ENCODE results near the gene COG5.
A peak's percentile ranks its signal among the peaks of the same experiment; 100 is the strongest.

The COG5 gene

DNA sequence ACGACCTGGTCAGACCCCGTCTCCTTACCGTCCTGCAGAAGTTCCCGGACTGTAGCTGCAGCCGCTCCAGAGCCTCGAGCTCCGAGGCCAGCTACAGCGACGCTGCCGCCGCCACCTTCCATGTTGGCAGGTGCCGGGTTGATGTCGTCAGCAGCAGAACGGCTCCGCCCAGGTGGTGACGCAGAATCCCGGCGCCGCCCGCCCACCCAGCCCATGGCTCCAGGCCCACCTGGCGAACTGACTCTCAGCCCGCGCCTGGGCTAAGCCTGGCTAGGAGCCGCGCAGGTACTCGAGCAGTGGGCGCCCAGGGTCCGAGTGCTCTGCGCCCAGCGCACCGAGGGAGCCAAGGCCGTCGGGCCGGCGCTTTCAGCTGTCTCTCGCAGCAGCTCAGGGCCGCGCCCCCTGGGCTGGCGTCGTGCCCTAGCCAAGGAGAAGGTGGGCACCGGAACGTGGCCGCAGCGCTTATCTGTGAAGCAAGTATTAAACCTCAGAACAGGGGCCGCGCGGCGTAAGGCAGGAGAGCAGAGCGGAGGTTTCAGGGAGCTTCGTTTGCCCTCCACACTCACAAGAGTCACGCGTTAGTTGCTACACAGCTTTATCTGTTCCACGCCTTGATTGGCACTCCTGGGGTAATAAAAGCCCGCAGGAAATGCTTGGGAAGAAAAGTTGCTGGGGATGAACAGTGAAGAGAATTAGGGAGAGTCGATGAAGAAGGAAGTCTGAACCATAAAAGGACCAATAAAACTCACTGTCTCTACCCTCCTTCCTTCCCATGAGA is at the start of gene COG5, which contains the start of gene DUS4L:
TSS of gene COG5 (minus strand) at position 146 of the 778 bp plus-strand sequence. CDS start at position 122, 24 bp downstream.
TSS of gene DUS4L (plus strand) at position 197 of the 778 bp plus-strand sequence. CDS start 3,100 bp downstream, outside the sequence.
- DNase-seq (ENCODE audit: low read depth in 2 of 3, low spot score in 1 of 3) = peak; percentile 67 to 83 (median 79)

GRCh38 chr7:107613439-107613838 is 49.7 kb upstream of the COG5 start:
- DNase-seq (ENCODE audit: low read depth in 2 of 3, low spot score in 1 of 3) = no peak

DNA sequence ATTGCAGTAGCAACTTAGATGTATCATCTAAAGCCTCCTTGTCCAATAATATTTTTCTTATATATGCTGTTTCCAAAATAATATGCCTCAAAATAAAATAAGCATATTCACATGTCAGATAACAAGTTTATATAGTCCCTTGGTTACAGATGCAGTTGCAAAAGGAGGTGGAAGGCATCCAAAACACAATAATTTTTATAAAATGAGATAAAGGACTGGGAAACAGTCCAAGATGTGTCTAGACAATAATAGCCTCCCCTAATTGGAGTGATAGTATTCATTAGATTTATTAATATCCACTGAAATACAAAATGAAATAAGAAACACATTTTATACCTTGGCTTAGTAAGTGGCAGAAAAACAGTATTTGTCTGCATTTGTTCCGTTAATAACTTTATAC is 46.6 kb upstream of the COG5 start:
- DNase-seq (ENCODE audit: low read depth in 2 of 3, low spot score in 1 of 3) = no peak

GRCh38 chr7:107609811-107610261 is 46.1 kb upstream of the COG5 start:
- DNase-seq (ENCODE audit: low read depth in 2 of 3, low spot score in 1 of 3) = no peak

DNA sequence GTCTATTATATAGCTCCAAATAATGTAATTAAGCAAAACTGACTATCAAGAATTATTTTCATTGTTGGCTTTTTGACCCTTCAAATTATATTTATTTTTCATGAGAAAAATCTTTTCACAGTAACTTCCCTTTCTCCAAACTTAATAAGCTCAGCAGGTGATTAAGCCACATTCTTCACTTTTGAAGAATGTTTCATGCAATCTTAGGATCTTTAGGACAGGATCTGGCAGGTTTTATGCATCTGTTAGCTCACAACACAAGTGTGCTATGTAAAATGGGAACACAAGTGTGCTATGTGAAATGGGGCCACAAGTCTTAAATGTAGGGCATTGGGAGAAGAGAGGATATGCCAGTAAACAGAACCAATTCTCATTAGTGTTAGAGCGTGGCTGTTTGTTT is 42.6 kb upstream of the COG5 start:
- no peak for DNase-seq (ENCODE audit: low read depth in 2 of 3, low spot score in 1 of 3)

DNA sequence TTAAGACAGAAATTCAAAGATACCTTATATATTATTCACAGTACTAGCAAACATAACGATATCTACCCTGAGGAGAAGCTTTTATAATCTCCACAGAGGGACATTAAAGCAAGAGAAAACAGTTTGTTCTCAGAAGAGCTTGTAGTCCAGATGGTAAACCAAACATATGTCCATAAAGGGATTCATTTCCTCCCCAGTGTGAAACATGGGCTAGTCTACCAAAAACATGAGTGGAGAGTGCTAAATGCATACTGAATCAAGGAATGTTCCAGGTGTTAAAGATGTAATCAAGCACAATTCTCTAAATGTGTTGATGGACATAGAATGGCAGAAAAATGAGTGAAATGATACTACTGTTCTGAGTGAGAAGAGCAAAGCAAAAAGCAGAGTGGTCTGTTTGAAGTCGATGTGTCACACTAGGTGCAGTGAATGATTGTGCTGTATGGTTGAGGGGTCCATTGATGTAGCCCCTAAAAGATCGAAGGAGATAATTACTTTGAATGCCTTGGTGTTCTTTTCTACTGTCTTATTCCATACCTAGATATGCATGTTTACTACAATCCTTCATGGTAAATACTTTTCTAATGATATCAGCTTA is 41.6 kb upstream of the COG5 start:
- DNase-seq (ENCODE audit: low read depth in 2 of 3, low spot score in 1 of 3) = no peak

DNA sequence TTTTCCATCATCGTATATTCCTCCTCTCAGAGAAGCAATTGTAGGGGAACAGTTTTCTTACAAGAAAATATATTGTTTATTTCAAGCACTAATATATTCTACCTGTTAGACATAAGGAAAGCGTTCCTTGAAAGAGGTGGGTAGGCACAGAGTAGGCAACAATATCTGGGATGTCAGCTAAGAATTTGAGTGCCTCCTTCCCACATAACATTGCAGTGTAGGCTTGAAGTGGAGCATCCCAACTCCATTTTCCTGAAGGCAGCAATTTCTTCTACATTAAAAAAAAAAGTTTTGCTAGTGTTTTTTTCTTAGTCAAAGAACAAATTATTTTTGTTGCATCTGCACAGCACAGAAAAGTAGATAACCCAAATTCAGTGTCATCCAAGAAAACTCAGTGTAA is 37.1 kb upstream of the COG5 start:
- DNase-seq (ENCODE audit: low read depth in 2 of 3, low spot score in 1 of 3) = no peak

DNA sequence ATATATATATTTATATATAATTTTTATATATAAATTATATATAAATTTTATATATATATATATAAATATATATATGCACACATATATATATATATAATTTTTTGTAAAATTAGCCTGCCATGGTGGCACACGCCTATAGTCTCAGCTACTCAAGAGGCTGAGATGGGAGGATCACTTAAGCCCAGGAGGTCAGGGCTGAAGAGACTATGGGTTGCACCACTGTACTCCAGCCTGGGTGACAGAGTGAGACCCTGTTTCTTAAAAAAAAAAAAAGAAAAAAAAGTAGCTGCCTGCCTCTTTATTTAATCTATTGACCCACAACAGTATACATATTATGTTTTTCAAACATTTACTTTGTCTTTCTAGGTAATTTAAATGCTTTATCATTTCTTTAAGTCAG is 35.5 kb upstream of the COG5 start:
- DNase-seq (ENCODE audit: low read depth in 2 of 3, low spot score in 1 of 3) = no peak

DNA sequence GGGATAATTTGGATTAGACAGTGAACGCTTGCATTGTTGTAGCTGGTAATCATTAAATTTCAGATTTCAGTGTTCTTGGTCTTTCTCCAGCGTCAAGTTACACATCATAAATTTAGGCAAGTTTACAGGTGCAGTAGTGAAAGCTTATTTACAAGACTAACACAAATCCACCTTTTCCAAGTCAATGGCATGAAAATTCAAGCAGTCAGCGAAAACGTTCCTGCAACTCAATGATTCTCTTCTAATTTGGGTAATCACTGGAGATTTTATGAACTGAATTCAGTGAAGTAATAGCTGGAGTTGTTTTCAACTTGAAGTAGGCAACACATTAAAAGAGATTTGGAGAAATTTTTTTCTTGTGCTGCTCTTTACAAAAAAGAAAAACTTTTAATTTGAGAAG is 34.2 kb upstream of the COG5 start:
- no peak for DNase-seq (ENCODE audit: low read depth in 2 of 3, low spot score in 1 of 3)

- no peak for DNase-seq (ENCODE audit: low read depth in 2 of 3, low spot score in 1 of 3)
Measured at GRCh38 chr7:107597582-107597916, 33.8 kb upstream of the COG5 start.

GRCh38 chr7:107596881-107597581 is 33.3 kb upstream of the COG5 start:
- no peak for DNase-seq (ENCODE audit: low read depth in 2 of 3, low spot score in 1 of 3)

GRCh38 chr7:107594961-107595737 is 31.4 kb upstream of the COG5 start:
- DNase-seq (ENCODE audit: low read depth in 2 of 3, low spot score in 1 of 3) = no peak

DNA sequence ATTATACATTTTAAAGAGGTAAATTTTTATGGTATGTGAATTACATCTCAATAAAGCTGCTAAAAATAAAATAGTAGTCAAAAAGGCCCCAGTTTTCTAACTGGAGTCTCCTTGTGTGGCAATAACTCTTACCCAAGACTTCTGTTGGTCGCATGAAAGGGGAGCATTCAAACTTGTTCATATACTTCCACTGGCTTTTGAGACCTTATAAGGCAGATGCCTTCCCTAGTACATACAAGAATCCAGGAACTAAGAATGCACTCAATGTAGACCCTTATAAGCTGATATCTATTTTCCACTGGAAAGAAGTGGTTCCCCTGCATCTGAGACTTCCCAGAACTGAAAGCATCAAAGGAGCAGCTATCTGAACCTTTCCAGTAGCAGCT is 29.3 kb upstream of the COG5 start:
- no peak for DNase-seq (ENCODE audit: low read depth in 2 of 3, low spot score in 1 of 3)

GRCh38 chr7:107592361-107593024 is 28.8 kb upstream of the COG5 start:
- DNase-seq (ENCODE audit: low read depth in 2 of 3, low spot score in 1 of 3) = no peak

DNA sequence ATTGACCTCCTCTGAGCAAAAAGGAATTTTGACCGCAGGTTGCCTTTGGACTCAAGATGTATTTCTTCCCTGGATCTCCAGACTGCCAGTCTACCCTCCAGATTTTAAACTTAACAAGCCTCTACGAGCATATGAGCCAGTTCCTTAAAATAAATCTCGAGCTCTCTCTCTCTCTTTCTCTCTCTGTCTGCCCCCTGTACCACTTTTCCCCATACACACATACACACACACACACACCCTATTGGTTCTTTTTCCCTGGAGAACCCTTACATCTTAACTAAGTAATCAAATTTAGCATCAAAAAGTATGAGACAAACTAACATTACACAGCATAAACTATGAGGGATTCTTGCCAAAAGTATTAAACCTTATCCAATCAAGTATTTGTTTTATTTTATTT is 27.7 kb upstream of the COG5 start:
- DNase-seq (ENCODE audit: low read depth in 2 of 3, low spot score in 1 of 3) = no peak

DNA sequence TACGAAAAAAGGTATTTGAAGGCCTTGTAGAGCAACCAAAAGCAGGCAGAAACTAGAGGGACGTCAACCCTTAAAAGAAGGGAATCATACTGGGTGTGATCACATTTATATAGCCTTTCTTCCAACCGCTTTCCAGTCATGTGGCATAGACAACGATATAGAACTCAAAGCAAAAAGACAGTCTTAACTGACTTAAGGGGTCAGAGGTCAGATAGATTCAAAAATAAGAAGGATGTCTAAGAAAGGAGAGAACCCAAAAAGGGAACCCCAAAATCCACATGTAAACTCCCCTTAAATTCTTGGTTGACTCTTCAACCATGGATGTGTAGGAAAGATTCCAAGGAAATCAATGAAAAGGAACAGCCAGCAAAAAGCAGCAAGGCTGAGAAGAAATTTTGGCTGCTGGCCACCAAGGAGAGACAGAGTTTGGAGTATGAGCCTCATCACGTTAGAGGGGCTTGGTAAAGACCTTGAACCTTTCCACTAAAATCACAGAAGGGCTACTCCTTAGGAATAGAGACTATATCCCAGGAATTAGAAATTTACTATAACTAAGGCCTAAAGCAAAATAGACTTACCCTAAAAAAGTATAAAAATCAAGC is 24.9 kb upstream of the COG5 start:
- no peak for DNase-seq (ENCODE audit: low read depth in 2 of 3, low spot score in 1 of 3)

GRCh38 chr7:107584716-107585115 is 21.0 kb upstream of the COG5 start:
- DNase-seq (ENCODE audit: low read depth in 2 of 3, low spot score in 1 of 3) = no peak

DNA sequence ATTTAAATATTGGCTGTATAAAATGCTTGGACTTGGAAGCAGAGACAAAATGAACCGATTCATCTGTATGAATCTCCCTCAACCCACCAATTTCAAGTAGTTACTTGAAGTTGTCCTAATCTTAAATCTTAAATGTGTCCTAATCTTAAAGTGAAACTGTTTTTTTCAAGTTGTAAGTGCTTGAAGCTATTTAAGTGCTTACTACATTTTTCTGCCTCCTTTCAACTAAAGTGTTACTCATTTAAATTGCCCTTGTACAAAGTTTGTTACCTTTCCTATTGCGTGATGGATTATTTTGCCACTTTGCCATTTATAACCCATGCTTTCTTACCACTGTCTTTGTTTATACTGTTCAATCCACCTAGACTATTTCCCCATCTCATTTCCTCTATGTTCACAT is 19.2 kb upstream of the COG5 start:
- DNase-seq (ENCODE audit: low read depth in 2 of 3, low spot score in 1 of 3) = no peak

- DNase-seq (ENCODE audit: low read depth in 2 of 3, low spot score in 1 of 3) = no peak
Measured at GRCh38 chr7:107581387-107582013, 17.8 kb upstream of the COG5 start.
